Trophoblast cell (in vitro differentiated cells and primary cell): ENCODE measurements around the gene ARHGEF39.
A peak's percentile ranks its signal among the peaks of the same experiment; 100 is the strongest.

ENCODE experiments used
- DNase-seq, 2 donors: peaks; one replicate each; pipeline ENCODE4 v3.0.0-alpha.2; 2016
- H2AFZ ChIP-seq: 2 replicates; pipeline ENCODE4 v1.6.1; 2013; ENCODE audit warnings: low read length, moderate library complexity, mild to moderate bottlenecking; ENCODE audit not compliant: insufficient read depth, poor library complexity
- H2AK5ac ChIP-seq: 2 replicates; pipeline ENCODE4 v1.6.1; 2013; ENCODE audit warnings: mild to moderate bottlenecking, low read length
- H2BK120ac ChIP-seq: 2 replicates; pipeline ENCODE4 v1.6.1; 2013; ENCODE audit warnings: low read length, mild to moderate bottlenecking, moderate library complexity; ENCODE audit not compliant: insufficient read depth, poor library complexity
- H2BK12ac ChIP-seq: 2 replicates; pipeline ENCODE4 v1.6.1; 2013; ENCODE audit warnings: mild to moderate bottlenecking, low read length, moderate library complexity
- H2BK5ac ChIP-seq: 2 replicates; pipeline ENCODE4 v1.6.1; 2013; ENCODE audit warnings: low read length, low read depth, moderate library complexity, mild to moderate bottlenecking; ENCODE audit not compliant: poor library complexity
- H3K14ac ChIP-seq: 2 replicates; pipeline ENCODE4 v1.6.1; 2013; ENCODE audit warnings: mild to moderate bottlenecking, low read length
- H3K18ac ChIP-seq: 2 replicates; pipeline ENCODE4 v1.6.1; 2013; ENCODE audit warnings: mild to moderate bottlenecking, low read length
- H3K23ac ChIP-seq: 2 replicates; pipeline ENCODE4 v1.6.1; 2013; ENCODE audit warnings: low read length
- H3K27ac ChIP-seq: 2 replicates; pipeline ENCODE4 v1.5.1; 2013; ENCODE audit warnings: low read depth, mild to moderate bottlenecking, inconsistent platforms, low read length, moderate library complexity
- H3K27me3 ChIP-seq: 2 replicates; pipeline ENCODE4 v1.6.1; 2013; ENCODE audit warnings: inconsistent platforms, mild to moderate bottlenecking, low read length, moderate library complexity; ENCODE audit not compliant: insufficient read depth
- H3K36me3 ChIP-seq, 2 experiments: 1 replicate in 1 of 2; 2 replicates in 1 of 2; pipeline ENCODE4 v1.6.1; 2013; ENCODE audit warnings: low read length in 2 of 2, mild to moderate bottlenecking in 2 of 2, moderate library complexity in 1 of 2; ENCODE audit not compliant: insufficient read depth in 2 of 2, control insufficient read depth in 1 of 2
- H3K4ac ChIP-seq: 2 replicates; pipeline ENCODE4 v1.6.1; 2013; ENCODE audit warnings: low read depth, mild to moderate bottlenecking, low read length, moderate library complexity
- H3K4me1 ChIP-seq, 2 experiments: 1 replicate in 1 of 2; 2 replicates in 1 of 2; pipeline ENCODE4 v1.6.1; 2013; ENCODE audit warnings: low read length in 2 of 2, mild to moderate bottlenecking in 2 of 2, moderate library complexity in 1 of 2; ENCODE audit not compliant: insufficient read depth in 2 of 2, control insufficient read depth in 1 of 2
- H3K4me2 ChIP-seq: 2 replicates; pipeline ENCODE4 v1.6.1; 2013; ENCODE audit warnings: inconsistent platforms, mild to moderate bottlenecking, low read length, moderate library complexity
- H3K4me3 ChIP-seq: 2 replicates; pipeline ENCODE4 v1.5.1; 2013; ENCODE audit warnings: mild to moderate bottlenecking, low read depth, low read length, inconsistent platforms
- H3K79me1 ChIP-seq: one replicate; pipeline ENCODE4 v1.6.1; 2013; ENCODE audit warnings: low read length
- H3K79me2 ChIP-seq: 2 replicates; pipeline ENCODE4 v1.6.1; 2013; ENCODE audit warnings: low read length, mild to moderate bottlenecking; ENCODE audit not compliant: control insufficient read depth, insufficient read depth, poor library complexity
- H3K9ac ChIP-seq: 2 replicates; pipeline ENCODE4 v1.6.1; 2013; ENCODE audit warnings: mild to moderate bottlenecking, low read length
- H3K9me3 ChIP-seq: 2 replicates; pipeline ENCODE4 v1.6.1; 2013; ENCODE audit warnings: low read depth, mild to moderate bottlenecking, control low read depth, inconsistent platforms, low read length; ENCODE audit not compliant: insufficient read depth
- H4K12ac ChIP-seq: 2 replicates; pipeline ENCODE4 v1.6.1; 2013; ENCODE audit warnings: low read depth, mild to moderate bottlenecking, low read length, moderate library complexity
- H4K8ac ChIP-seq: 2 replicates; pipeline ENCODE4 v1.6.1; 2013; ENCODE audit warnings: low read depth, mild to moderate bottlenecking, low read length, moderate library complexity
- H4K91ac ChIP-seq: one replicate; pipeline ENCODE4 v1.6.1; 2013; ENCODE audit warnings: low read depth, mild to moderate bottlenecking, low read length, moderate library complexity
- WGBS: extraction: QIAGEN DNeasy Blood & Tissue Kit; methylation state at CpG from one replicate; pipeline ENCODE4 v1.1.7; 2013; ENCODE audit warnings: missing lambda C conversion rate; ENCODE audit not compliant: insufficient read length, insufficient coverage; ENCODE audit errors: extremely low coverage; 5-methylcytosine and 5-hydroxymethylcytosine counted together

Gene ARHGEF39

DNA sequence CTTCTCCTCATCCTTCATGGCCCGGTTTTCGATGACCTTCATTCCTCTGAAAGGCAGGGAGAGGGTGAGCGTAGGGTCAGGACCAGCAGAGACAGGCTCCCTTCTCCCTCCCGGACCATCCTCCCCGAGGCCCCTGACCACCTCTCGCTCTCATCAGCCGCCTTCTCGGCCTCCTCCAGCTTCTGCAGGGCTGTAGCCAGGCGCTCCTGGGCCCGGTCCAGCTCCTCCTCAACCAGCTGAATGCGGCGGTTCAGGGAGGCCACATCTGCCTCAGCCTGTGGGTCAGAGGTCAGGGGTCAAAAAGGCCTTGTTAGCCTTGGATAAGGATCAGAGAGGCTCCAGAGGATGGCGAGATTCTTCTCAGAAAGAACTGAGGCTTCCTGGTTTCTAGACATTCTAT lies 20.5 kb upstream of the ARHGEF39 start:
- Histone ChIP-seq H4K91ac (no peak overlapping the region), H2BK12ac (no peak overlapping the region), H3K18ac (peak overlapping the region; percentile 27), H3K4me2 (no peak overlapping the region), H3K36me3 (peaks cover 40 to 50% of the 10 kb centered on the region in 2 experiments), H3K4ac (no peak overlapping the region), H2BK120ac (no peak overlapping the region), H3K9ac (no peak overlapping the region), H3K14ac (no peak overlapping the region), H3K23ac (no peak overlapping the region), H3K79me2 (peaks cover 11% of the 10 kb centered on the region), H3K27ac (no peak overlapping the region), H3K4me1 (peaks cover 16 to 24% of the 10 kb centered on the region in 2 experiments), H3K9me3 (no peaks in the 10 kb centered on the region), H4K8ac (no peak overlapping the region), H2BK5ac (no peak overlapping the region), H3K27me3 (no peaks in the 10 kb centered on the region), H3K4me3 (no peak overlapping the region), H2AK5ac (no peak overlapping the region), H3K79me1 (peaks cover 14% of the 10 kb centered on the region), H2AFZ (no peak overlapping the region), H4K12ac (no peak overlapping the region)
- WGBS = no CpG with 5 or more reads among the region's 13 CpGs
- DNase-seq = no peak

DNA sequence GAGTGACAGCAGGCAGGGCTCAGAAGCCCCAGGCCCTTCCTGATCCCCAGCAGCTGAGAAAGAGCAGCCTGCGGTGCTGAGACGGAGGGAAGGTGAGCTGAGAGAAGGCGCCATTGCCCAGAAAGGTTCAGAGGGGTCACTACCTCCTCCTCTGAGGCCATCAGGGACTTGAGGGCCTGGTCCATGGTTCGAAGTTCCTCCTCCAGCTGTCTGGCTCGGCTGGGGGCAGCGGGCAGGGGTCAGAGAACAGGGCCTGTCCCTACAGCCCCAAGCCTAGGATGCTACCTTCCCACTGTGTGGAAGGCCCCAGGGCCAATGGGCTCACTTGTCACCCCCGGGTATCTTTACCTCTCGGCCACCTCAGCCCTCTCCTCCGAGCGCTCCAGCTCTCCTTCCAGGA lies 19.9 kb upstream of the ARHGEF39 start:
- Histone ChIP-seq H2BK12ac (no peak overlapping the region), H3K14ac (no peak overlapping the region), H2AFZ (no peak overlapping the region), H3K79me2 (peaks cover 8% of the 10 kb centered on the region), H3K4ac (no peak overlapping the region), H3K4me1 (peaks cover 16 to 24% of the 10 kb centered on the region in 2 experiments), H3K23ac (no peak overlapping the region), H3K36me3 (peaks cover 40 to 50% of the 10 kb centered on the region in 2 experiments), H3K27me3 (no peaks in the 10 kb centered on the region), H4K8ac (no peak overlapping the region), H3K4me2 (no peak overlapping the region), H3K79me1 (peaks cover 9% of the 10 kb centered on the region), H3K9me3 (no peaks in the 10 kb centered on the region), H2BK5ac (no peak overlapping the region), H3K27ac (no peak overlapping the region), H4K91ac (no peak overlapping the region), H2AK5ac (no peak overlapping the region), H2BK120ac (no peak overlapping the region), H3K4me3 (no peak overlapping the region), H4K12ac (no peak overlapping the region), H3K9ac (peak overlapping the region; percentile 21), H3K18ac (no peak overlapping the region)
- no peak for DNase-seq
- no CpG with 5 or more reads among the region's 10 CpGs for WGBS

DNA sequence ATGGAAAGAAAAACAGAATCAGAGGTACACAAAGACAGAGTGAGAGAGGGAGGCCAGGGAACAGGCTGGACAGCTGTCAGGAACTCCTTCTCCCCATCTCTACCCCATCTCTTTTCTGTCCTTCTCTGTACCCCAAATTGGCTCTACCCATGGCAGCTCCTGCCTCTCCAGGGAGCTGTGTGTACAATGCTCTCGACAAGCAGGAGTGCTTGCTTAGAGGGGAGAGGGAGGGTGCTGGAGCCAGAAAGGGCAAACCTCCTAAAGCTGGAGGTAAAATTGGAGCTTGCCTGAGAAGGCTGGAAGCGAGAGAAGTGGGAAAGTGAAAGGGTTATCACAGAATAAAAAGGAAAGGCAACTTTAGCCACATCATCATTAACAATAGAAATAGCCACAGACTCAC lies 18.3 kb upstream of the ARHGEF39 start:
- Histone ChIP-seq H3K79me2 (no peaks in the 10 kb centered on the region), H3K4me3 (no peak overlapping the region), H3K27me3 (no peaks in the 10 kb centered on the region), H3K36me3 (peaks cover 40 to 50% of the 10 kb centered on the region in 2 experiments), H3K14ac (no peak overlapping the region), H3K23ac (no peak overlapping the region), H3K4me1 (peaks cover 9 to 10% of the 10 kb centered on the region in 2 experiments), H3K4ac (no peak overlapping the region), H3K27ac (no peak overlapping the region), H3K4me2 (no peak overlapping the region), H4K91ac (no peak overlapping the region), H3K79me1 (no peaks in the 10 kb centered on the region), H2BK120ac (no peak overlapping the region), H2AK5ac (no peak overlapping the region), H3K9me3 (no peaks in the 10 kb centered on the region), H3K9ac (no peak overlapping the region), H2AFZ (no peak overlapping the region), H4K8ac (no peak overlapping the region), H2BK12ac (no peak overlapping the region), H2BK5ac (no peak overlapping the region), H4K12ac (no peak overlapping the region), H3K18ac (no peak overlapping the region)
- WGBS = no CpG with 5 or more reads among the region's 2 CpGs
- no peak for DNase-seq

DNA sequence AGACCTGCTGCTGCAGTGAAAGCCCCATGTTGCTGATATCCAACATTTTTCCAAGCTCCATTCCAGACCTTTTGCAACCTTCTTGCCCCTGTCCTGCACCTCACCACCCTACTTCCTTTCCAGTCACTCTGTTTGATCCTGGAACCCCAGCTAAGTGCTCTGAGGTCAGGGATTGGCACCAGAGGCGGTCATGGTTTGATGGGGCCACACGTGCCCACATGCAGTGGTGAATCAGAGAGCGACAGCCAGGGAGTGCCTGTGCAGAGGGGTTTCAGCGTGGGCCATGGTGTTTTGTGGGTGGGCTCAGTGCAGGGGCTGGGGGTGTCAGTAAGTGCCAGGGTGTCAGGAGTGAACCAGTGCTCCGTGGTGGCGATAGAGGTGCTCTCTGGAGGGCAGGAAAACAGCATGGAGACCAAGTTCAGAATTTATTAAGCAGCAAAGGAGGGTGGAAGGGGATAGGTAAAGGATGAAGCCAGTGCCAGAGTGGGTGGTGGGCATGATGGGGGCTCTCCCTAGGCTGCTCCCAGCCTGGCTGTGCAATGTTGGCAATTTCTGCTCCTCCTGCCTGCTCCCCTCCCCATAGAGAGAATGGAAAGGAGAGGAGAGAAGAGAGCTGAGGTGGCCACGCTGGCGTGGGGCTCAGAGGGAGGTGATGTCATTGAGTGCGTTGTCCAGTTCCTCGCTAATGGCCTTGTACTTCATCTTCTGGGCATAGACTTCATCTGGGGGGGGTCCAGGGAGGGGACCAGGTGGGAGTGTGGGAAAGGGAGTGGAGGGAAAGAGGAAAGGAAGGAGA lies 17.7 kb upstream of the ARHGEF39 start:
- peaks cover 3 to 4% of the 10 kb centered on the region in 2 experiments for H3K4me1 ChIP-seq
- no peak overlapping the region for H4K91ac ChIP-seq
- H3K36me3 ChIP-seq = peaks cover 36 to 46% of the 10 kb centered on the region in 2 experiments
- no peak overlapping the region for H2BK12ac ChIP-seq
- H3K9ac ChIP-seq = no peak overlapping the region
- H4K12ac ChIP-seq = no peak overlapping the region
- no peak overlapping the region for H3K4me3 ChIP-seq
- no peaks in the 10 kb centered on the region for H3K79me1 ChIP-seq
- DNase-seq = no peak
- no peak overlapping the region for H3K4ac ChIP-seq
- no peak overlapping the region for H3K4me2 ChIP-seq
- WGBS = no CpG with 5 or more reads among the region's 10 CpGs
- H2BK120ac ChIP-seq = no peak overlapping the region
- no peak overlapping the region for H3K23ac ChIP-seq
- no peak overlapping the region for H2AK5ac ChIP-seq
- H3K14ac ChIP-seq = no peak overlapping the region
- no peak overlapping the region for H4K8ac ChIP-seq
- no peak overlapping the region for H2BK5ac ChIP-seq
- no peak overlapping the region for H2AFZ ChIP-seq
- H3K27me3 ChIP-seq = no peaks in the 10 kb centered on the region
- H3K9me3 ChIP-seq = no peaks in the 10 kb centered on the region
- no peak overlapping the region for H3K18ac ChIP-seq
- H3K79me2 ChIP-seq = no peaks in the 10 kb centered on the region
- H3K27ac ChIP-seq = no peak overlapping the region
